Uterus (tissue), 2 donors: ENCODE measurements around the gene SLC46A2.

Source experiments
- POLR2A ChIP-seq, 2 donors: fragments of 450-650 bp; IDR thresholded peaks; one replicate each; pipeline ENCODE4 v1.6.1; 2016; ENCODE audit warnings: antibody characterized with exemption in 2 of 2, mild to moderate bottlenecking in 1 of 2, moderate library complexity in 1 of 2
- TF ChIP-seq, protein P1 (sequence below), 4 experiments: fragments of 200-600 bp in 2 of 4; fragments of 450-650 bp in 2 of 4; sonication (generic) in 2 of 4; IDR thresholded peaks; one replicate each; pipeline ENCODE4 v1.5.1; 2016 to 2019; ENCODE audit warnings: antibody characterized with exemption in 4 of 4, mild to moderate bottlenecking in 2 of 4, moderate library complexity in 1 of 4

DNA sequence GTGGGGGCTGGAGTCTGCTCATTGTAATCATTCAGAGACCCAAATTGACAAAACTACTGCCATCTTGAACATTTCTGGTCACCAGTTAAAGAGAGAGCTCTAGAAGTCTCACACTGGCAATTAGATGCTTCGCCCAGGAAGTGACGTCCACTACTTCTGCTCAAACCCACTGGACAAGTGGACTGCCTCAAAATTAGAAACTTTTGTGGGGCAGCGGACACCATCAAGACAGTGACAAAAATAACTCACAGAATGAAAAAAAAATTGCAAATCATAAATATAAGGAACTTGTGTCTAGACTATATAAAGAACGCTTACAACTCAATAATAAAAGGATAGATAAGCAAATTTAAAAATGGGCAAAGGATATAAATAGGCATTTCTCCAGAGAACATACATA lies 9.8 kb upstream of the SLC46A2 start:
- TF ChIP-seq, protein P1, sequence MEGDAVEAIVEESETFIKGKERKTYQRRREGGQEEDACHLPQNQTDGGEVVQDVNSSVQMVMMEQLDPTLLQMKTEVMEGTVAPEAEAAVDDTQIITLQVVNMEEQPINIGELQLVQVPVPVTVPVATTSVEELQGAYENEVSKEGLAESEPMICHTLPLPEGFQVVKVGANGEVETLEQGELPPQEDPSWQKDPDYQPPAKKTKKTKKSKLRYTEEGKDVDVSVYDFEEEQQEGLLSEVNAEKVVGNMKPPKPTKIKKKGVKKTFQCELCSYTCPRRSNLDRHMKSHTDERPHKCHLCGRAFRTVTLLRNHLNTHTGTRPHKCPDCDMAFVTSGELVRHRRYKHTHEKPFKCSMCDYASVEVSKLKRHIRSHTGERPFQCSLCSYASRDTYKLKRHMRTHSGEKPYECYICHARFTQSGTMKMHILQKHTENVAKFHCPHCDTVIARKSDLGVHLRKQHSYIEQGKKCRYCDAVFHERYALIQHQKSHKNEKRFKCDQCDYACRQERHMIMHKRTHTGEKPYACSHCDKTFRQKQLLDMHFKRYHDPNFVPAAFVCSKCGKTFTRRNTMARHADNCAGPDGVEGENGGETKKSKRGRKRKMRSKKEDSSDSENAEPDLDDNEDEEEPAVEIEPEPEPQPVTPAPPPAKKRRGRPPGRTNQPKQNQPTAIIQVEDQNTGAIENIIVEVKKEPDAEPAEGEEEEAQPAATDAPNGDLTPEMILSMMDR (IDR thresholded peaks at IDR 0.05) = no peak
- no peak for TF ChIP-seq POLR2A (IDR thresholded peaks at IDR 0.05)
